BLaER1 treated with 17β-estradiol and CSF1 and Interleukin-3, amounts not matched to agents 10 nM and 100 nM (cell line): ENCODE measurements around the gene C2CD2L.

ENCODE experiments used
- H3K27ac ChIP-seq, 11 experiments: shearing (Covaris generic); formaldehyde crosslinking; 2 replicates each; pipeline ENCODE4 v1.8.1; 2022
- H3K27me3 ChIP-seq, 11 experiments: shearing (Covaris generic); formaldehyde crosslinking; 2 replicates each; pipeline ENCODE4 v1.8.1; 2022
- H3K36me3 ChIP-seq, 11 experiments: shearing (Covaris generic); formaldehyde crosslinking; 2 replicates each; pipeline ENCODE4 v1.8.1; 2022
- H3K4me1 ChIP-seq, 10 experiments: shearing (Covaris generic); formaldehyde crosslinking; 2 replicates each; pipeline ENCODE4 v1.8.1; 2022
- H3K4me2 ChIP-seq, 11 experiments: shearing (Covaris generic); formaldehyde crosslinking; 2 replicates each; pipeline ENCODE4 v1.8.1; 2022
- H3K4me3 ChIP-seq, 10 experiments: shearing (Covaris generic); formaldehyde crosslinking; 2 replicates each; pipeline ENCODE4 v1.8.1; 2022
- H3K9ac ChIP-seq, 11 experiments: shearing (Covaris generic); formaldehyde crosslinking; 2 replicates each; pipeline ENCODE4 v1.8.1; 2022
- H3K9me3 ChIP-seq, 11 experiments: shearing (Covaris generic); formaldehyde crosslinking; replicated peaks in 1 of 11; 2 replicates each; pipeline ENCODE4 v1.8.1; 2022
- H4K20me1 ChIP-seq, 11 experiments: shearing (Covaris generic); formaldehyde crosslinking; 2 replicates each; pipeline ENCODE4 v1.8.1; 2022
- Cebpa-rat ChIP-seq, 11 experiments: shearing (Covaris generic); IDR thresholded peaks; 2 replicates each; pipeline ENCODE4 v1.8.1; 2022

Gene C2CD2L

DNA sequence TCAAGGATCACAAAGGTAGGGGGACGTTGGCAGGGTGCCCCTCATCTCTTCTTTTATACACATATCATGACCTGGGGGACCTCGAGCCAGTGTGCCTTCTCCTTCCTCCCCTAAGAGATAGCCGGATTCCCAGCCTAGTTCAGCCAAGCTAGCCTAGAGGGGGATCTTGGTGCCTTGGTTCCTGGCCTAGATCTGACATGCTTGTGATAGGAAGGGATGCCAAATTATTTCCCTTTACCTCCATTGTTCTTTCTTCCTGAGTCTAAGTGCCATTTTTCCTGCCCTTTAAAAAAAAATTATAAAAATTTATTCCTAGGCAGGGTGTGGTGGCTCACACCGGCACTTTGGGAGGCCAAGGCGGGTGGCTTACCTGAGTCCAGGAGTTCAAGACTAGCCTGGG is 7.2 kb downstream of the C2CD2L start:
- no peak for TF ChIP-seq Cebpa-rat (IDR thresholded peaks at IDR 0.05)
- H3K4me1 ChIP-seq = peaks cover 9 to 45% (median 25%) of the 10 kb centered on the region in 10 experiments
- H3K9ac ChIP-seq = no peak overlapping the region
- no peak overlapping the region for H3K4me3 ChIP-seq
- peaks cover 0 to 22% (median 0%) of the 10 kb centered on the region in 11 experiments; a peak in 5 of 22 replicates for H4K20me1 ChIP-seq
- no peaks in the 10 kb centered on the region for H3K9me3 ChIP-seq
- peak overlapping the region in 2 of 11 experiments; percentile 49 to 59; a peak in 2 of 22 replicates for H3K4me2 ChIP-seq
- H3K27ac ChIP-seq = no peak overlapping the region
- no peaks in the 10 kb centered on the region for H3K27me3 ChIP-seq
- peaks cover 63 to 89% (median 83%) of the 10 kb centered on the region in 11 experiments for H3K36me3 ChIP-seq

DNA sequence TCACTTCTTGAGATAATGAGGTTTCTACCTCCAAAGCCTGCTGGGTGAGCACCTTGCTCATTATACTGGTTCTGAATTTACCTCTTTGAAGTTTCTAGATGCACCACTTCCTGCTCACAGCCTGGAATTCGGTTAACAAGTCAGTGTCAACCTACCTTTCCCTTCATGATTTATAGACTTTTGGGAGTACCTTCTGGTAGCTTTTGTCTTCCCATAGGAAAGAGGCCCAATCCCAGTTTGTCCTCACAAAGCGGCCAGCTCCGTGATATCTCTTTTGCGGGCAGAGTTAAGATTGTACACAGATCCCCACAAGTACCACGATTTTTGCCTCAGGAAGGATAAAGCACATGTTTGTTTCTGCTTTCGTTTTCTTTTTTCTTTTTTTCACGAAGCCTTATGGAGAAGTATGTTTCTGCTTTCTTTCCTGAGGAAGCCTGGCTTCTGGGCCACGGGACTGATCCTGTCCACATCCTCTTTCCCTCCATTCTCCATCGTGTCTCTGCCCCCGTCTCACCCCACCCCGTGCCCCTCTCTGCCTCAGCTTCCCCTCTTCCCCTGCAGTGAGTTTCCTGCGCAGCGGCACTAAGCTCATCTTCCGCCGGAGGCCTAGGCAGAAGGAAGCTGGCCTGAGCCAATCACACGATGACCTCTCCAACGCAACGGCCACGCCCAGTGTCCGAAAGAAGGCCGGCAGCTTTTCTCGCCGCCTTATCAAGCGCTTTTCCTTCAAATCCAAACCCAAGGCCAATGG is 8.5 kb downstream of the C2CD2L start:
- H3K4me3 ChIP-seq = no peak overlapping the region
- TF ChIP-seq Cebpa-rat (IDR thresholded peaks at IDR 0.05) = no peak
- H4K20me1 ChIP-seq = peaks cover 0 to 11% (median 0%) of the 10 kb centered on the region in 11 experiments; a peak in 3 of 22 replicates
- peak overlapping the region in 8 of 11 experiments; percentile 27 to 56 (median 48); a peak in 15 of 22 replicates for H3K27ac ChIP-seq
- H3K9ac ChIP-seq = peak overlapping the region in 9 of 11 experiments; percentile 10 to 33 (median 24); a peak in 3 of 22 replicates
- H3K4me1 ChIP-seq = peaks cover 7 to 37% (median 20%) of the 10 kb centered on the region in 10 experiments
- no peaks in the 10 kb centered on the region for H3K9me3 ChIP-seq
- H3K4me2 ChIP-seq = peak overlapping the region in 7 of 11 experiments; percentile 7 to 59 (median 49); a peak in 13 of 22 replicates
- no peaks in the 10 kb centered on the region for H3K27me3 ChIP-seq
- peaks cover 60 to 76% (median 74%) of the 10 kb centered on the region in 11 experiments for H3K36me3 ChIP-seq

DNA sequence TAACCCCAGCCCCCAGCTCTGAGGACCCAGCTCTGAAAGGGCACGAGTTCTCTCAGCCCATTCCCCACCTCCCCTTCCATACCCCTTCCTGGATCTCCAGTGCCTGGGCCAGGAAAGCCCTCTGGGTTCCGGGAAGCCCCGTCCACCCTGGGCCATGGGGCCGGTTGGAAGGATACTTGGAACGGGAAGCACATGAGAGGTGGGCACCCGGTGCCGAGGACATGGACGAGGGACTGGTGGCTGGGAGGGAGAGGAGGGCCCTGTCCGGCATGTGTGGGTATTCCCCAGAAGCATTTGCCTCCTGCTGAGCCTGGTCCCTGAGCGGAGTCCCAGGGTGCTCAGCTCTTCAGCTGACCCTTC is 9.1 kb downstream of the C2CD2L start:
- Histone ChIP-seq H3K4me3 (no peak overlapping the region), H3K4me2 (peak overlapping the region in 3 of 11 experiments; percentile 49 to 59 (median 50); a peak in 6 of 22 replicates), H3K9ac (0 out of 22 replicates have a peak overlapping the region, but pooled peaks of 1 of the 11 experiments have one; percentile 19), H3K4me1 (peaks cover 10 to 35% (median 23%) of the 10 kb centered on the region in 10 experiments), H3K27ac (peak overlapping the region in 6 of 11 experiments; percentile 24 to 56 (median 50); a peak in 9 of 22 replicates), H3K9me3 (no peaks in the 10 kb centered on the region), H3K27me3 (no peaks in the 10 kb centered on the region), H4K20me1 (peaks cover 0 to 5% (median 0%) of the 10 kb centered on the region in 11 experiments; a peak in 1 of 22 replicates), H3K36me3 (peaks cover 54 to 71% (median 68%) of the 10 kb centered on the region in 11 experiments)
- TF ChIP-seq Cebpa-rat (IDR thresholded peaks at IDR 0.05) = no peak

DNA sequence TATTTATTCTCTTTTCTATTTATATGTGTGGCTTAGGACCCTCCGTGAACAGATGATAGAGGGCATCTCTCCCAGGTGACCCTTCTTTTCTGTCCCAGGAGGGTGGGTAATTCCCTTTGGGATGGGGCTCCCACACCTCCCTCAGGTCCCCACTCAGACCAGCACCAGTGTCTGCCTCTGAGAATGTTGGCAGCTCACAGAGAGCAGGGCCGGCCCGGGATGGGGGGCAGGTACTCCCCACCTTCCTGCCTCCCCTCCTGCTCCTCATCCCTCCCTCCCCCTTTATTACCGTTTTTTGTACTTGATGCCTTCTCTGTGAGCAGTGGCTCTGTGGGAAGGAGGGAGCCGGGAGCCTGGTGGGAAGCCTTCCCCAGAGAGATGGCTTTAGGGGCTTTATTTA is 9.5 kb downstream of the C2CD2L start:
- Histone ChIP-seq H3K27ac (peak overlapping the region in 1 of 11 experiments; percentile 49; a peak in 1 of 22 replicates), H3K9me3 (no peaks in the 10 kb centered on the region), H4K20me1 (peaks cover 0 to 1% (median 0%) of the 10 kb centered on the region in 11 experiments; a peak in 1 of 22 replicates)

GRCh38 chr11:119117004-119117706 is 10.0 kb downstream of the C2CD2L start:
- Histone ChIP-seq H3K9ac (no peak overlapping the region), H3K4me2 (no peak overlapping the region), H3K9me3 (no peaks in the 10 kb centered on the region), H3K27ac (no peak overlapping the region), H3K27me3 (no peaks in the 10 kb centered on the region), H4K20me1 (peaks cover 0 to 6% (median 2%) of the 10 kb centered on the region in 11 experiments; a peak in 7 of 22 replicates), H3K4me1 (peaks cover 13 to 33% (median 24%) of the 10 kb centered on the region in 10 experiments), H3K4me3 (no peak overlapping the region), H3K36me3 (peaks cover 46 to 61% (median 59%) of the 10 kb centered on the region in 11 experiments)
- no peak for TF ChIP-seq Cebpa-rat (IDR thresholded peaks at IDR 0.05)

More for the DNA sequence above, 9.5 kb downstream of the C2CD2L start:
- Histone ChIP-seq H3K4me2 (peak overlapping the region in 1 of 11 experiments; percentile 59; a peak in 1 of 22 replicates), H3K9ac (no peak overlapping the region), H3K36me3 (peaks cover 50 to 67% (median 65%) of the 10 kb centered on the region in 11 experiments), H3K4me3 (no peak overlapping the region), H3K27me3 (no peaks in the 10 kb centered on the region), H3K4me1 (peaks cover 10 to 33% (median 23%) of the 10 kb centered on the region in 10 experiments)
- TF ChIP-seq Cebpa-rat (IDR thresholded peaks at IDR 0.05) = no peak

DNA sequence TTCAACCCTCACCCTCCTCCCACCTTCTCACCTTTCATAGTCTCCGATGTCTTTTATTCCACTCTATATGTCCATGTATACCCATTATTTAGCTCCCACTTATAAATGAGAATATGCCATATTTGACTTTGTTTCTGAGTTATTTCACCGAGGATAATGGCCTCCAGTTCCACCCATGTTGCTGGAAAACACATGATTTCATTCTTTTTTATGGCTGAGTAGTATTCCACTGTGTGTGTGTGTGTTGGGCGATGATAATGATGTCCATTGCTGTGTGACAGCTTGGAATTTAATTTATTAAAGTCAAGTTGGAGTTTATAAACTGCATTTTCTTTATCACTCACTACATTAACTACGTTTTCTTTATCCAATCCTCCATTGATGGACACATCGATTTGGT is 11.1 kb downstream of the C2CD2L start:
- no peak for TF ChIP-seq Cebpa-rat (IDR thresholded peaks at IDR 0.05)
- H3K4me1 ChIP-seq = peaks cover 24 to 44% (median 33%) of the 10 kb centered on the region in 10 experiments
- no peak overlapping the region for H3K27ac ChIP-seq
- H4K20me1 ChIP-seq = peaks cover 0 to 16% (median 10%) of the 10 kb centered on the region in 11 experiments; a peak in 12 of 22 replicates
- no peak overlapping the region for H3K9ac ChIP-seq
- H3K27me3 ChIP-seq = no peaks in the 10 kb centered on the region
- H3K36me3 ChIP-seq = peaks cover 35 to 51% (median 49%) of the 10 kb centered on the region in 11 experiments
- no peak overlapping the region for H3K4me3 ChIP-seq
- H3K9me3 ChIP-seq = no peaks in the 10 kb centered on the region
- no peak overlapping the region for H3K4me2 ChIP-seq

DNA sequence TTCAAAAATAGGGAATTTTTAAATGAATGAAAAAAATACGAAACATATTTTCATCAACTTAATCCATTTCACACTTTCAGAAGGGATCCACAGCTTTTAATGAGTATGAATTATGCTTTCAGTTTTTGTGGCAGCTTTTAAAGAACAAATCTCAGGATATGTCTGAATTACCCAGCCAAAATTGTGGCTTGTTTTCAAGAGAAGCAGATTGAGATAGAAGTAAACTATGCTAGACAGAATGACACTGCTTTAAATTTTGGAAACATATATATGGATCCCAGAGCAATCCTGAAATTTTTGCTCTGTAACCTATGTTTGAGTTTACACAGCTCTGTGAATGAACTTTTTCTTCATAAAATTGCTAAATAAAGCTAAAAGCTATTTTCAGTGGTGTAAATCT is 11.8 kb downstream of the C2CD2L start:
- no peak overlapping the region for H3K27ac ChIP-seq
- H3K4me2 ChIP-seq = no peak overlapping the region
- no peaks in the 10 kb centered on the region for H3K27me3 ChIP-seq
- H3K4me1 ChIP-seq = peaks cover 24 to 45% (median 33%) of the 10 kb centered on the region in 10 experiments
- peaks cover 0 to 20% (median 11%) of the 10 kb centered on the region in 11 experiments; a peak in 13 of 22 replicates for H4K20me1 ChIP-seq
- H3K9me3 ChIP-seq = no peaks in the 10 kb centered on the region
- no peak overlapping the region for H3K4me3 ChIP-seq
- TF ChIP-seq Cebpa-rat (IDR thresholded peaks at IDR 0.05) = no peak
- H3K36me3 ChIP-seq = peaks cover 32 to 51% (median 45%) of the 10 kb centered on the region in 11 experiments
- no peak overlapping the region for H3K9ac ChIP-seq

DNA sequence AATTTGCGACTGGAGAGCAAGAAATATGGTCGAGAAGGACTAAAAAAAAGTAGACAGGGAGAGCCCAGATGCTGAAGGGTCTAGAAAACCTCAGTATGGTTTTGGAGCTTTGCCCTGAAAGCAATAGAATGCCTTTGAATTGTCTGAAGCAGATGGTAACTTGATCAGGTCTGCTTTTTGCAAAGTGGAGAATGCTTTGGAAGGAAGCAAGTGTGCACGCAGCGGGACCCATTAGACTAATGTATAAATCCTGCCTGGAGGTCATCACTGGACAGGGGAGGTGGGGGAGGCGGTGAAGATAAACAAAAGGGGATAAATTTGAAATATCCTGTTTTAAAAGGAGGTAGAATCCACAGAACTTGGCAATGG is 13.5 kb downstream of the C2CD2L start:
- peaks cover 31 to 49% (median 46%) of the 10 kb centered on the region in 11 experiments for H3K36me3 ChIP-seq
- TF ChIP-seq Cebpa-rat (IDR thresholded peaks at IDR 0.05) = no peak
- peak overlapping the region; percentile 60 to 81 (median 70) for H3K9ac ChIP-seq
- no peaks in the 10 kb centered on the region for H3K9me3 ChIP-seq
- H3K4me2 ChIP-seq = peak overlapping the region; percentile 71 to 96 (median 83)
- peak overlapping the region; percentile 55 to 79 (median 67); a peak in 21 of 22 replicates for H3K27ac ChIP-seq
- H3K27me3 ChIP-seq = no peaks in the 10 kb centered on the region
- H3K4me1 ChIP-seq = peaks cover 20 to 33% (median 26%) of the 10 kb centered on the region in 10 experiments
- peak overlapping the region; percentile 55 to 96 (median 84) for H3K4me3 ChIP-seq
- H4K20me1 ChIP-seq = peaks cover 0 to 20% (median 11%) of the 10 kb centered on the region in 11 experiments; a peak in 13 of 22 replicates
